ENCODE results near the gene FHIT.

Gene FHIT

GRCh38 chr3:61264281-61264680 lies 13.0 kb upstream of the FHIT start:
- no peak overlapping the region for H3K4me3 Mint-ChIP-seq
- no peak overlapping the region for H3K27ac Mint-ChIP-seq
- TF ChIP-seq CTCF (IDR thresholded peaks at IDR 0.05; ENCODE audit: unreplicated experiment in 3 of 3): no peak
- H3K9me3 Mint-ChIP-seq: peaks cover 31% of the 10 kb centered on the region
- H3K4me1 Mint-ChIP-seq: no peaks in the 10 kb centered on the region
- H3K36me3 Mint-ChIP-seq (ENCODE audit: low read depth): peaks cover 6% of the 10 kb centered on the region
- peaks cover 3% of the 10 kb centered on the region for H3K27me3 Mint-ChIP-seq (ENCODE audit: low read depth)

DNA sequence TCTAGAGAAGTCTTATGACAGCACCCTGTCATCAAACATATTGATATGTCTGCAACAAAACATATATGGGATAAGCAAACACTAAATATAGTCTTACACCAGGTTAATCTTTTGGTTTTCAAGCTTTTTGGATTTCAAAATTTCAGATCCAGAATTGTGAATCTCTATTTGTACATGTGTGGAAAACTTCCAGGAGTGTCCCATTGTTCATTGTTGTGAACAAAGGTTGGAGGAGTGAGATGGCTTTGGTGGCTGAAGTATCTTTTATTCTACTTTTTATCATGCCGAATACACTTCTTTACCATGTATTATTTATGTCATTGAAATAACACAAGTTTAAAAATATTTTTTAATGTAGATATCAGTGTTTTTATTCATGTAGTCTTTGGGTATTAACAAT lies 5.9 kb upstream of the FHIT start:
- Mint-ChIP-seq H3K36me3 (ENCODE audit: low read depth) (peaks cover 1% of the 10 kb centered on the region), H3K27ac (no peak overlapping the region), H3K27me3 (ENCODE audit: low read depth) (peaks cover 3% of the 10 kb centered on the region), H3K4me3 (no peak overlapping the region), H3K4me1 (peaks cover 15% of the 10 kb centered on the region), H3K9me3 (peaks cover 22% of the 10 kb centered on the region)
- no peak for TF ChIP-seq CTCF (IDR thresholded peaks at IDR 0.05; ENCODE audit: unreplicated experiment in 3 of 3)

- Mint-ChIP-seq H3K9me3 (no peaks in the 10 kb centered on the region), H3K27ac (no peak overlapping the region), H3K4me1 (peaks cover 34% of the 10 kb centered on the region), H3K4me3 (no peak overlapping the region), H3K36me3 (ENCODE audit: low read depth) (no peaks in the 10 kb centered on the region), H3K27me3 (ENCODE audit: low read depth) (no peaks in the 10 kb centered on the region)
- TF ChIP-seq CTCF (IDR thresholded peaks at IDR 0.05; ENCODE audit: unreplicated experiment in 3 of 3): no peak
These were observed 2.5 kb upstream of the FHIT start for GRCh38 chr3:61253756-61254155.

DNA sequence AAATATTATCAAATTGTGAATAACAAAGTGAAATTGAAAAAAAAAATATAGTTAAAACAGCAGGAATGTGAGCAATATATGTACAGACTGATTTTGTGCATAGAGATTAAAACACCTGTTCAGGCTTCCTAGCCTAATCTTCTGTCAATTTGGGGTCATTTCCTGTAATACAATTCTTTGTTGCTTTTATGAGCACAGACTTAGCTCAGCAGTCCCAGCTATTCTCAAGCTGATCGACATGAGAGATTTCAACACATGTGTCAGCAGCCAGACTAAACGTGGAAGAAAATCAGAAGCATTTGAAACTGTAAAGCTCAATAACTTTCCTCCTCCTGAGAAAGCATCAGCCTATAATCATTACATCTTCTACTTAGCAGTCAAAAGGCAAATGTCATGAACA lies 1.6 kb upstream of the FHIT start:
- H3K4me1 Mint-ChIP-seq: peaks cover 34% of the 10 kb centered on the region

DNA sequence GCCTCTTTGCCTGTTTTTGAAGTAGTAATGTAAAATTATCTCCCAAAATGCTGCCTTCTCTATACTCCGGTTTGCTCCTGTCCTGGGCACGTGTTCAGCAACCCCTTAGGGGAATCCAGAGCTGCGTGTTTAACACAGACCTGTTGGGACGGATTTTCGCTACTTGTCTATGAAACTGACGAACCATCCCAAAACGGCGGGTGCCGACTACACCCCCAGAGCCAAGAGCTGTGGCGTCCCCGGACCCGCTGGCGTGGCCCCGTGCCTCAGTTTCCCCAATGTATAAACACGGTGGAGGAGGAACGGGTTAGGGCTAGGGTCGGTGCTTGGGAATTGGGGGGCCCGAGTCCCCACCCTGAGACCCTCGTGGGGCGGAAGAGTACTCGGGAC lies 473 bp downstream of the FHIT start:
- peaks cover 4% of the 10 kb centered on the region for H3K27me3 Mint-ChIP-seq (ENCODE audit: low read depth)
- H3K27ac Mint-ChIP-seq: peak overlapping the region; percentile 93 to 98 (median 96)
- no peaks in the 10 kb centered on the region for H3K36me3 Mint-ChIP-seq (ENCODE audit: low read depth)
- H3K4me3 Mint-ChIP-seq: peak overlapping the region; percentile 77 to 90 (median 89)
- H3K4me1 Mint-ChIP-seq: peaks cover 34% of the 10 kb centered on the region
- no peaks in the 10 kb centered on the region for H3K9me3 Mint-ChIP-seq
- TF ChIP-seq CTCF (IDR thresholded peaks at IDR 0.05; ENCODE audit: unreplicated experiment in 3 of 3): no peak

More for the DNA sequence above, 1.6 kb upstream of the FHIT start:
- H3K27ac Mint-ChIP-seq: peak overlapping the region in 2 of 3 experiments; percentile 93 to 96
- peak overlapping the region; percentile 77 to 93 (median 87) for H3K4me3 Mint-ChIP-seq
- H3K9me3 Mint-ChIP-seq: no peaks in the 10 kb centered on the region
- H3K27me3 Mint-ChIP-seq (ENCODE audit: low read depth): no peaks in the 10 kb centered on the region
- TF ChIP-seq CTCF (IDR thresholded peaks at IDR 0.05; ENCODE audit: unreplicated experiment in 3 of 3): no peak
- no peaks in the 10 kb centered on the region for H3K36me3 Mint-ChIP-seq (ENCODE audit: low read depth)

DNA sequence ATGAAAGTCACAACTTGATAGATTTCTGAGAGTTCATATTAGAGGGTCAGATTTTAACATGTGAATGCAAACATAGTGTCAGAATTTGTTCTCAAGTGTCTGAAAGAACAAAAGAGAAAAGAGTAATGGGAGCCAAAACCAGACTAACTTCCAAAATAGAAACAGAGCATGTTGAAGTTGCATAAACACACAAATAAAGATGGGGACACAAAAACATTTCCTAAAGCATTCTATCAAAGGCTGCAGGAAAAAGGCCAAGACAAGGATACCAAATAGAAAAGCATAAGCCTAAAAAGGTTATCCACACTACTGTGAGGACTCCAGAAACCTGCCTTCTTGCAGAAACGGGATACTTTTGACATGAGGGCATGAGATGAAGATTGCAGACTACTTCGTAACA lies 2.8 kb downstream of the FHIT start:
- H3K4me1 Mint-ChIP-seq: peaks cover 35% of the 10 kb centered on the region
- H3K27me3 Mint-ChIP-seq (ENCODE audit: low read depth): peaks cover 4% of the 10 kb centered on the region
- TF ChIP-seq CTCF (IDR thresholded peaks at IDR 0.05; ENCODE audit: unreplicated experiment in 3 of 3): no peak

More for the DNA sequence above, 2.8 kb downstream of the FHIT start:
- peak overlapping the region in 1 of 3 experiments; percentile 4 for H3K4me3 Mint-ChIP-seq
- no peaks in the 10 kb centered on the region for H3K36me3 Mint-ChIP-seq (ENCODE audit: low read depth)
- peak overlapping the region in 1 of 3 experiments; percentile 16 for H3K27ac Mint-ChIP-seq
- no peaks in the 10 kb centered on the region for H3K9me3 Mint-ChIP-seq

Measured in nephron (organoid).